GM19099 (cell line): ENCODE data around the gene TBX19.

Source experiments
- POLR2A ChIP-seq: IDR thresholded peaks from 3 replicates; pipeline ENCODE4 v1.6.1; 2011; ENCODE audit warnings: low read depth; ENCODE audit not compliant: insufficient read length; ENCODE audit errors: extremely low read depth

The TBX19 gene

GRCh38 chr1:168328731-168329364, 48.2 kb downstream of the TBX19 start:
- no peak for TF ChIP-seq POLR2A

DNA sequence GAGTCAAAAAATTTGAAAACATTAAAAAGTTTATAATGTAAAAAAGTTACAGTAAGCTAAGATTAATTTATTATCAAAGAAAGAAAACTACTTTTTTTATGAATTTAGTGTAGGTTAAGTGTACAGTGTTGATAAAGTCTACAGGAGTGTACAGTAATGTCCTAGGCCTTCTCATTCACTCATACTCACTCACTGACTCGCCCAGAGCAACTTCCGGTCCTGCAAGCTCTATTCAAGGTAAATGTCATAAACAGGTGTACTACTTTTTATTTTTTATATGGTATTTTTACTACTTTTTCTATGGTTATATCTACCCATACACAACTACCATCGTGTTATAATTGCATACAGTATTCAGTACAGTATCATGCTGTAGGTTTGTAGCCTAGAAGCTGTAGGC, 49.6 kb downstream of the TBX19 start:
- TF ChIP-seq POLR2A, result no peak

- no peak for TF ChIP-seq POLR2A
Measured at GRCh38 chr1:168331569-168331968, 50.9 kb downstream of the TBX19 start.

- no peak for TF ChIP-seq POLR2A
Measured at GRCh38 chr1:168333562-168334276, 53.0 kb downstream of the TBX19 start.

DNA sequence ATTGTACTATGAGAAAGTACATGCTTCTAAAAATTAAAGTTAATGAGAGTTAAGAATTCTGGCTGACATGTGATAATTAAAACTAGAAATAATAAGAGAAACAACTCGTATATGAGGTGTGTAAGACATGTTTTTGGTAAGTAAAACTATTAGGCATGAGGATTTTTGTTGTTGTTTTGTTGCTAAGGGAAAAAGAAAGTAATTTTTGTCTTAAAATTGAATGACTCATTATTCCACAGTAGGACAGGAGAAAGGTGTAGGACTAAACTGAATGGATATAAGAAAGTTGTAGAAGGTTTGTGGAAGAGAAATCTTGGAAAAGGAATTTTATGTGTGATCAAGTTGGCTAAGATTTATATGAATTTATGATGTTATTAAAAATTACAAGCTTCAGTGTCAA, 54.8 kb downstream of the TBX19 start:
- no peak for TF ChIP-seq POLR2A

GRCh38 chr1:168338589-168339503, 58.2 kb downstream of the TBX19 start:
- TF ChIP-seq POLR2A, result no peak

DNA sequence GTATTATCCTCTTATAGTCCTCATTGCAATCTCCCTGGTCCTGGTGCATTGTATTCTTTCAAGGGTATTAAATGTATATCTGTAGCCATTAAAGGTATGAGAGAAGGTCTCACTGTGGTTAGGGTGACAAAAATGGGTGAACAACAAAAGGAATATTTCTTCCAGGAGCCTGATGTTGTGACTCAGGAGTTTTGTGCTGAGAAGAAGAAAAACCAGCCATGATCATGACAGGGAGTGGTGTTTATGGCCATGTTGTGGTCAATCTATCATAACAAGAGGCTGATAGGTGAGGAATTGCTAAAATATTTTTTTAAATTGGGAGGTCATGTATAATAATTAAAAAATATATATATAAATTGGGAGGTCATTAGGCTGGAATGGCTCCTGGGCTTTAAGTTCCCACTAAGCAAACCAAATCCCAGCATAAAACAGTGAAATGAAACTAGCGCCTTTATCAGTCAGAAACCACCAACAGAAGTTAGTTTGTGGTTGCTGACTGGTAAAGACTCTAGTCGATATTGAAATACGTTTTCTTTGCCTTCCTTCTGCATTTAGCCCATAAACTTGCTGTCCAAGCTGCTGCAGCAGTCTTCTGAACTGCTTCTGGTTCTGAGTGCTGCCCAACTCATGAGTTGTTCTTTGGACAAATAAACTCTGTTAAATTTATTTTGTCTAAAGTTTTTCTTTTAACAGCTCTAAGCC, 60.3 kb downstream of the TBX19 start:
- no peak for TF ChIP-seq POLR2A

DNA sequence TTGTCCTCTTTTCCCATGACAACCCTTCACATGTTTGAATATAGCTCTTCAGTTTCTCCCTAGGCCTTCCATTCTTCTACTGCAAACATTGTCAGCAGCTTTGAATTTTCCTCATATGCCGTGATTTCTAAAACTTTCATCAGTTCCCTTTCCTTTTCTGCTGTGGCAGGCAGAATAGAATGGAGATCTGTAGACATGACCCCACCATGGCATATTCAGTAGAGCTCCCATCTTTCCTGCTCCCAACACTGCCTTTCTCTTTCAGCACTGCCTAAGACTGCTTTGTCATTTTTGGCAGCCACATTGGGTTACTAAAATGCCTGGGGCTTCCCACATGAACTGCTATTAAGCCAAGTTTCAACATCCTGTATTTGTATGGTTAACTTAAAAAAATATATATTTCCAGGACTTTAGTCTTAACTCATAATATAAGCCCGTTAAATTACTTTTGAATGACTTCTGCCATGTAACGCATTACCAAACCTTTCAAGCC, 60.9 kb downstream of the TBX19 start:
- no peak for TF ChIP-seq POLR2A

DNA sequence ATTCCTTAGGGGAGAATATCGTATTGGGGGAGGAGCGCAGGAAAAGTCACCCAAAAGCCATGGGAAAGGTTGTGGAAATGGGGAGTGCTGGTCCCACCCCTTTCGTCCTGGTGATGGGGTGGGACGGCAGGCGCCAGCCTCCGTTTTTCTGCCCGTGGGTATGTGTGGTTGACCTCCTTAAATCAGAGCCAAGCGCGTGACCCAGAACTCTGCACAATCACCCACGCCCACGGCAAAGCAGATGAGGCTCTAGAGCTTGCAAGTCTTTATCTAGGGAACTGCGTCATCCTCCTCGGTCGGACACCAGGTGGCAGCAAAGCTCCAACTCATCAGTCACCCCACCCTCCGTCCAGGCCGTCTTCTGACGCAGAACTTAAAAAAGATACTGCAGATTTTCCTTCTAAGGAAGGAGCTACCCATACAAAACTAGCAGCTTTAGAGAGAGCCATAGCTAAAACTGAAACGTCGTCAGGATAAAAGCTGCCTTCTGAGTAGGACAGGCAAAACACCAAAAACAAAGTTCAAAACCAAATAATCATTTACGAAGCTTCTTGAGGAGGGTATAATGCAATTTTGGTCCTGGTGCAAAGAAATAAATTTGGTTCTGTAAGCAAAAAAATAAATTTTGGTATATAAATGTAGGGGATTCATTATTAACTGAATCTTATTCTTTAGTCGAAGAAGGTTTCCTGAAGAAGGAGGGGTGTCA, 62.0 kb downstream of the TBX19 start:
- TF ChIP-seq POLR2A, result no peak

- TF ChIP-seq POLR2A, result no peak
Measured at GRCh38 chr1:168343566-168343965, 62.9 kb downstream of the TBX19 start.

GRCh38 chr1:168344517-168344916, 63.8 kb downstream of the TBX19 start:
- no peak for TF ChIP-seq POLR2A

DNA sequence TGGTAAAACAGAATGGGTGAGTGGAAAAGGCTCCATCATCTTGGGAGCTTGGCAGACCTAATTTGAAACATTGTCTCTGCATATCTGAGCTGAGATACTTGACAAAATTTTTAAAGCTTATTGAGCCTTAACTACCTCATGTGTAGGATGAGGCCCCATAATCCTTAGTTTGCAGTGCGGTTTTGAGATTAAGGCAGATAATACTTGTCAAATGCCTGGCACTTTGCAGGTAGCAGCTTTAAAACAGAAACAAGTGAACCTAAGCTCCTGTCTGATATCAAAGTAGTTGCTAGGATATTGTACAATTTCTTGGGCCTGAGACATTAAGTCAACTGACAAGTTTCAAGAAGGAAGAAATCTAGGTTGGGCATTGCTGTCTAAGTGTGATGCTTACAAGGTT, 65.3 kb downstream of the TBX19 start:
- no peak for TF ChIP-seq POLR2A

- no peak for TF ChIP-seq POLR2A
Measured at GRCh38 chr1:168347630-168348029, 67.0 kb downstream of the TBX19 start.

- TF ChIP-seq POLR2A, result no peak
Measured at GRCh38 chr1:168348146-168348709, 67.6 kb downstream of the TBX19 start.
